ENCODE results near the gene NPTXR. TPM values are rescaled to one million over a fixed set of nuclear protein-coding genes. Genes with fewer than 3 reads are reported as not detected.

The NPTXR gene
- total RNA-seq, 2 experiments from 2014 or later, result 4.2 to 4.6 TPM

GRCh38 chr22:38819387-38819940 is 24.4 kb downstream of the NPTXR start:
- H3K4me3 Mint-ChIP-seq, result no peak overlapping the region
- intact Hi-C loops (cut with DNase I, micrococcal nuclease), result no loop called here
- H3K9me3 Mint-ChIP-seq, result no peaks in the 10 kb centered on the region
- no peak overlapping the region for H3K4me3 ChIP-seq (ENCODE audit: low read length)
- ChIA-PET POLR2A (no interaction called here), CTCF (no interaction called here)
- no peak overlapping the region for H3K27ac ChIP-seq (ENCODE audit: low read depth in 1 of 2, low read length in 2 of 2)
- no peak for ATAC-seq (ENCODE audit: poor library complexity)
- peaks cover 7% of the 10 kb centered on the region for H3K27me3 Mint-ChIP-seq
- H3K36me3 ChIP-seq (ENCODE audit: insufficient read depth, low read length), result no peaks in the 10 kb centered on the region
- H3K9me3 ChIP-seq (ENCODE audit: control insufficient read depth in 1 of 2, insufficient read depth in 1 of 2, low read length in 2 of 2), result peaks cover 0 to 8% of the 10 kb centered on the region in 2 experiments
- no peaks in the 10 kb centered on the region for H3K4me1 Mint-ChIP-seq (ENCODE audit: low read depth)
- no peak for DNase-seq
- H3K27me3 ChIP-seq (ENCODE audit: control insufficient read depth in 1 of 2, insufficient read depth in 2 of 2, low read length in 2 of 2), result no peaks in the 10 kb centered on the region
- no peak overlapping the region for H3K27ac Mint-ChIP-seq
- no peaks in the 10 kb centered on the region for H3K4me1 ChIP-seq (ENCODE audit: insufficient read depth, low read length)
- no peak for TF ChIP-seq CTCF (IDR thresholded peaks at IDR 0.05)
- no peaks in the 10 kb centered on the region for H3K36me3 Mint-ChIP-seq (ENCODE audit: low read depth)

GRCh38 chr22:38817196-38817595 is 26.6 kb downstream of the NPTXR start:
- Mint-ChIP-seq H3K27ac (no peak overlapping the region), H3K4me1 (ENCODE audit: low read depth) (no peaks in the 10 kb centered on the region), H3K4me3 (no peak overlapping the region), H3K9me3 (no peaks in the 10 kb centered on the region), H3K36me3 (ENCODE audit: low read depth) (no peaks in the 10 kb centered on the region), H3K27me3 (peaks cover 14% of the 10 kb centered on the region)
- DNase-seq (no peak), ATAC-seq (ENCODE audit: poor library complexity) (no peak)
- Histone ChIP-seq H3K4me1 (ENCODE audit: insufficient read depth, low read length) (no peaks in the 10 kb centered on the region), H3K4me3 (ENCODE audit: low read length) (no peak overlapping the region), H3K36me3 (ENCODE audit: insufficient read depth, low read length) (no peaks in the 10 kb centered on the region), H3K9me3 (ENCODE audit: control insufficient read depth in 1 of 2, insufficient read depth in 1 of 2, low read length in 2 of 2) (no peaks in the 10 kb centered on the region), H3K27me3 (ENCODE audit: control insufficient read depth in 1 of 2, insufficient read depth in 2 of 2, low read length in 2 of 2) (peaks cover 0 to 3% of the 10 kb centered on the region in 2 experiments), H3K27ac (ENCODE audit: low read depth in 1 of 2, low read length in 2 of 2) (no peak overlapping the region)
- intact Hi-C loops (cut with DNase I, micrococcal nuclease), result no loop called here
- ChIA-PET CTCF (no interaction called here), POLR2A (no interaction called here)
- TF ChIP-seq CTCF (IDR thresholded peaks at IDR 0.05), result no peak

- Mint-ChIP-seq H3K36me3 (ENCODE audit: low read depth) (no peaks in the 10 kb centered on the region), H3K27ac (no peak overlapping the region), H3K4me3 (no peak overlapping the region), H3K27me3 (peaks cover 19% of the 10 kb centered on the region), H3K4me1 (ENCODE audit: low read depth) (no peaks in the 10 kb centered on the region), H3K9me3 (no peaks in the 10 kb centered on the region)
- H3K4me3 ChIP-seq (ENCODE audit: low read length), result no peak overlapping the region
- ATAC-seq (ENCODE audit: poor library complexity) (no peak), DNase-seq (no peak)
- peaks cover 0 to 5% of the 10 kb centered on the region in 2 experiments for H3K9me3 ChIP-seq (ENCODE audit: control insufficient read depth in 1 of 2, insufficient read depth in 1 of 2, low read length in 2 of 2)
- no peaks in the 10 kb centered on the region for H3K36me3 ChIP-seq (ENCODE audit: insufficient read depth, low read length)
- H3K27me3 ChIP-seq (ENCODE audit: control insufficient read depth in 1 of 2, insufficient read depth in 2 of 2, low read length in 2 of 2), result peaks cover 0 to 3% of the 10 kb centered on the region in 2 experiments
- intact Hi-C loops (cut with DNase I, micrococcal nuclease), result no loop called here
- H3K27ac ChIP-seq (ENCODE audit: low read depth in 1 of 2, low read length in 2 of 2), result no peak overlapping the region
- no peaks in the 10 kb centered on the region for H3K4me1 ChIP-seq (ENCODE audit: insufficient read depth, low read length)
- TF ChIP-seq CTCF (IDR thresholded peaks at IDR 0.05), result no peak
- CTCF ChIA-PET, result no interaction called here
- POLR2A ChIA-PET, result no interaction called here
These were observed 28.0 kb downstream of the NPTXR start for GRCh38 chr22:38815842-38816241.

Data from CD4-positive, alpha-beta T cell (primary cell).